Retinal pigment epithelial cell (primary cell): ENCODE data around the gene TGFBR3L.

ENCODE experiments used
- DNase-seq: peaks from one replicate; pipeline ENCODE4 v3.0.0-alpha.2; 2010; ENCODE audit warnings: low read depth
- H3K4me3 ChIP-seq: 2 replicates; pipeline ENCODE4 v1.5.1; 2011; ENCODE audit warnings: mild to moderate bottlenecking, low read length, control low read depth, moderate library complexity
- CTCF ChIP-seq: conservative IDR thresholded peaks from 2 replicates; pipeline ENCODE4 v1.5.1; 2011; ENCODE audit warnings: low read depth, low read length, control low read depth, inconsistent platforms

Gene TGFBR3L

GRCh38 chr19:7905268-7905667 lies 9.4 kb upstream of the TGFBR3L start:
- H3K4me3 ChIP-seq: no peak overlapping the region
- no peak for DNase-seq
- TF ChIP-seq CTCF: no peak

- no peak for TF ChIP-seq CTCF
- no peak overlapping the region for H3K4me3 ChIP-seq
- no peak for DNase-seq
These were observed 8.8 kb upstream of the TGFBR3L start for GRCh38 chr19:7905859-7906258.

- H3K4me3 ChIP-seq: no peak overlapping the region
- no peak for TF ChIP-seq CTCF
- no peak for DNase-seq
These were observed 7.5 kb upstream of the TGFBR3L start for GRCh38 chr19:7907122-7907521.

- H3K4me3 ChIP-seq: no peak overlapping the region
- DNase-seq: no peak
- TF ChIP-seq CTCF: no peak
These were observed 7.1 kb upstream of the TGFBR3L start for GRCh38 chr19:7907544-7907943.

- no peak for DNase-seq
- no peak overlapping the region for H3K4me3 ChIP-seq
- no peak for TF ChIP-seq CTCF
These were observed 6.4 kb upstream of the TGFBR3L start for GRCh38 chr19:7908078-7908699.

GRCh38 chr19:7908742-7909461 lies 5.7 kb upstream of the TGFBR3L start:
- DNase-seq: no peak
- no peak for TF ChIP-seq CTCF
- no peak overlapping the region for H3K4me3 ChIP-seq

GRCh38 chr19:7909471-7910067 lies 5.1 kb upstream of the TGFBR3L start:
- DNase-seq: no peak
- no peak overlapping the region for H3K4me3 ChIP-seq

More at GRCh38 chr19:7909471-7910067, 5.1 kb upstream of the TGFBR3L start:
- no peak for TF ChIP-seq CTCF
